Adipose tissue (tissue), 3 donors: ENCODE data around the gene MEFV. TPM values are rescaled to one million over a fixed set of nuclear protein-coding genes. Genes with fewer than 3 reads are reported as not detected.

ENCODE experiments used
- H3K27ac ChIP-seq: one replicate; pipeline ENCODE4 v1.5.1; 2013; ENCODE audit warnings: low read depth, low read length
- WGBS, 3 donors: extraction: QIAGEN DNeasy Blood & Tissue Kit; methylation state at CpG; one replicate each; pipeline ENCODE4 v1.1.7; 2013; 5-methylcytosine and 5-hydroxymethylcytosine counted together
- polyA plus RNA-seq, 3 donors: library from polyadenylated mRNA; stranded (reverse); fragments of 200-250 nt; gene quantifications; one replicate each; pipeline ENCODE4 v1.2.3, GENCODE V29; 2013
- donor health status: healthy with polysubstance abuse.
- donor health status: Bipolar disorder and iron deficiency.
- donor health status: healthy.

The MEFV gene, protein sequence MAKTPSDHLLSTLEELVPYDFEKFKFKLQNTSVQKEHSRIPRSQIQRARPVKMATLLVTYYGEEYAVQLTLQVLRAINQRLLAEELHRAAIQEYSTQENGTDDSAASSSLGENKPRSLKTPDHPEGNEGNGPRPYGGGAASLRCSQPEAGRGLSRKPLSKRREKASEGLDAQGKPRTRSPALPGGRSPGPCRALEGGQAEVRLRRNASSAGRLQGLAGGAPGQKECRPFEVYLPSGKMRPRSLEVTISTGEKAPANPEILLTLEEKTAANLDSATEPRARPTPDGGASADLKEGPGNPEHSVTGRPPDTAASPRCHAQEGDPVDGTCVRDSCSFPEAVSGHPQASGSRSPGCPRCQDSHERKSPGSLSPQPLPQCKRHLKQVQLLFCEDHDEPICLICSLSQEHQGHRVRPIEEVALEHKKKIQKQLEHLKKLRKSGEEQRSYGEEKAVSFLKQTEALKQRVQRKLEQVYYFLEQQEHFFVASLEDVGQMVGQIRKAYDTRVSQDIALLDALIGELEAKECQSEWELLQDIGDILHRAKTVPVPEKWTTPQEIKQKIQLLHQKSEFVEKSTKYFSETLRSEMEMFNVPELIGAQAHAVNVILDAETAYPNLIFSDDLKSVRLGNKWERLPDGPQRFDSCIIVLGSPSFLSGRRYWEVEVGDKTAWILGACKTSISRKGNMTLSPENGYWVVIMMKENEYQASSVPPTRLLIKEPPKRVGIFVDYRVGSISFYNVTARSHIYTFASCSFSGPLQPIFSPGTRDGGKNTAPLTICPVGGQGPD
- polyA plus RNA-seq: 1 to 10 TPM in 2 of 3 donors, under 1 TPM in 1; 0.18 to 2.8 (median 2.1) TPM

DNA sequence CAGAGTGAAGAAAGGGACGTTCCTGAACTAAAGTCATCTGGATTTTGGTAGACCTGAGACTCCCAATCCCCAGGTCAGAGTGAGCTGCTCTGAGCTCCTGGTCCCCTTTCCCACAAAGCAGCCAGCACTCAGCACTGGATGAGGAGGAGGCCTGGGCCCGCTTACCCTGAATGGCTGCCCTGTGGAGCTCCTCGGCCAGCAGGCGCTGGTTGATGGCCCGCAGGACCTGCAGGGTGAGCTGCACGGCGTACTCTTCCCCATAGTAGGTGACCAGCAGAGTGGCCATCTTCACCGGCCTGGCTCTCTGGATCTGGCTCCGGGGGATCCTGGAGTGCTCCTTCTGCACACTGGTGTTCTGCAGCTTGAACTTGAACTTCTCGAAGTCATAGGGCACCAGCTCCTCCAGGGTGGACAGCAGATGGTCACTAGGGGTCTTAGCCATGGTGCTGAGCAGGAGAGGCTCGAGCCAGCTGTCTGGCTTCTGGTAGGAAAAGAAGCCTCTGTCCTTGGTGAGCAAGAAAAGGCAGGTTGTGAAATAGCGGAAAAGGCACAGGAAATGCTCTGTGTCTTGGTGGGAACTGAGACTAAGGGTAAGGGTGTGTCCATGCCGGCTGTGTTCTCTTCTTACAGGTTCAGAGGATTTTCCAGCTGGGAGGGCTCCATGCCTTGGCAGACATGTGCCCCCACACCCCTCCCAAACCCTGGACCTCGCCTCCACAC is at the start of gene MEFV:
TSS of gene MEFV (minus strand) at position 488 of the 720 bp plus-strand sequence. CDS start at position 442, 46 bp downstream.
- WGBS, 3 donors: 75 to 78% (median 78%) methylated on average over 14 of the region's 14 CpGs
- H3K27ac ChIP-seq: peak within 1 kb of the TSS; percentile 20

DNA sequence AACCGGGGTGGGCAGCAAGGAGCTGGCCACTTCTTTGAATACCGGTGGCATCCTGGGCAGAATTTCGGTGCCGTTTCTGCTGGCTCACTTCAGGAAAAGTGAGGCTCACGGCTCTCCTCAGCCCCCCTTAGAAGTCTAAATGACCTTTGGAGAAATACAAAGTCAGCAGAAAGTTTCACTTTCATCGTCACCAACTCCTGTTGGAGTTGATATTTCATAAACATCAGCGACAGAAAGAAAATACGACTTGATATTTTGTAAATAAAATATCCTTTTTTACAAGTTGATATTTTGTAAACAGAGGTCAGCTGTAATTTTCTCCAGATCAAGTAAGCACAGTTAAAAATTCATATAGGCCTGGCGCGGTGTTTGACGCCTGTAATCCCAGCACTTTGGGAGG is 49.6 kb upstream of the MEFV start:
- no peak overlapping the region for H3K27ac ChIP-seq
- 56 to 63% (median 61%) methylated on average over 11 of the region's 11 CpGs for WGBS, 3 donors

- H3K27ac ChIP-seq: peak within 1 kb of the TSS; percentile 9
- 1 to 3% (median 2%) methylated on average over 86 to 103 of the region's 103 CpGs for WGBS, 3 donors
These were observed 49.0 kb upstream of the MEFV start, which contains the start of the genes TIGD7 and ZNF75A for GRCh38 chr16:3305109-3306068. Gene TIGD7 (minus strand): TSS chr16:3305430. CDS start chr16:3300614, 4,816 bp downstream. Gene ZNF75A (plus strand): TSS chr16:3305497. CDS start chr16:3308429, 2,932 bp downstream.

DNA sequence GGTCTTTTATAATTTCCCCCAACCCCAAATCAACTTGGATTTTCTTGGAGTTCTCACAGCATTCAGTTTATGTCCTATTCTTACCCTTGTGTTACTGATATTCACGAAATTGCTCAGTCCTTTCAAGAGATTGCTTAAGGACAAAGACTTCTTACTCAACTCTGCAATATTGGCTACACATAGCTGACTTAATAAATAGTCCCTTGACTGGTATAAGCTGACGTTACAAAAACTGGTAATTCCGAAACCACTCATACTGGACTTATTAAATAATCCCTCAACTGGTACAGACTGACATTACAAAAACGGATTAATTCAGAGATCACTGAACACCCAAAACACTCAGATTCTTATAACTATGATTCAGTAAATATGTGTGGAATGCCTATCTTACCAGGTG is 47.9 kb upstream of the MEFV start:
- 71 to 73% (median 73%) methylated on average over 4 of the region's 4 CpGs for WGBS, 3 donors
- H3K27ac ChIP-seq: no peak overlapping the region

GRCh38 chr16:3295783-3296182 is 39.4 kb upstream of the MEFV start:
- no peak overlapping the region for H3K27ac ChIP-seq

DNA sequence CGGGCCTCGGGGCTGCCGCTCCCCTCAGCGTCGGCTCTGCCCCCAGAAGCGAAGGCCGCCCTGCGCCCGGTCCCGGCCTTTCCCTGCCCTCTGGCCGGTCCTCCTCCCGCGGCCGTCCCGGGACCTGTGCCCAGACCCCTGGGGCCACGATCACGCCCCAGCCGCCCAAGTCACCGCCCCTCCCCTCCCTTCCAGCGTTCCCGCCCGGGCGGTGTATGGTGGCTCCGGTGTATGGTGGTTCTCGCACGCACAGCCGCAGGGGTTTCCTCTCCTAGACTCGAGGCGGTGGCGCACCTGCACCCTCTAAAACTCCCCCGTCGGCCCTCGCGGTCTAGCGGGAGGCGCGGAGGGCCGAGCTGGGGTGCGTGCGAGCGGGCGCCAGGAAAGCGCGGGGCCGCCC is 38.8 kb upstream of the MEFV start:
- no peak overlapping the region for H3K27ac ChIP-seq

More at GRCh38 chr16:3295783-3296182, 39.4 kb upstream of the MEFV start:
- 55 to 75% (median 68%) methylated on average over 13 of the region's 13 CpGs for WGBS, 3 donors

DNA sequence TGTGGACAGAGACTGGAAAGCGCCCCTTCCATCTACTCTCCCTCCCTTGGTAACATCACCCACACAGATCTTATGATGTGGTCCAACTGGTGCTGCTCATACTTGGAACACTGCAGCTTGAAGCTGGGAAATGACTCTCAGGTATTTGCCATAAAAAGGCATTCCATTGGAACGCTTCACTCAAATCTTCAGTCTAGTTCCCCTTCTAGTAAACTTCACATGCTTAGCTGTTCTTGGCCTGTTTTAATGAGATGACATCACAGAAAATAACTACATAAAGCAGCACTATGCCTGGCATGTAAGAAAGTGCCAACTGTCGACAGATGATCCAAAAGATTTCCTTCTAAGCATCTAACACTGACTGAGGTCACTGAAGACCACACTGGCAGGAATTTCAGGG is 36.2 kb upstream of the MEFV start:
- H3K27ac ChIP-seq: no peak overlapping the region
- 97 to 99% (median 98%) methylated on average over 3 of the region's 3 CpGs for WGBS, 3 donors

More for the DNA sequence above, 38.8 kb upstream of the MEFV start:
- 19 to 42% (median 38%) methylated on average over 42 to 45 of the region's 45 CpGs for WGBS, 3 donors

DNA sequence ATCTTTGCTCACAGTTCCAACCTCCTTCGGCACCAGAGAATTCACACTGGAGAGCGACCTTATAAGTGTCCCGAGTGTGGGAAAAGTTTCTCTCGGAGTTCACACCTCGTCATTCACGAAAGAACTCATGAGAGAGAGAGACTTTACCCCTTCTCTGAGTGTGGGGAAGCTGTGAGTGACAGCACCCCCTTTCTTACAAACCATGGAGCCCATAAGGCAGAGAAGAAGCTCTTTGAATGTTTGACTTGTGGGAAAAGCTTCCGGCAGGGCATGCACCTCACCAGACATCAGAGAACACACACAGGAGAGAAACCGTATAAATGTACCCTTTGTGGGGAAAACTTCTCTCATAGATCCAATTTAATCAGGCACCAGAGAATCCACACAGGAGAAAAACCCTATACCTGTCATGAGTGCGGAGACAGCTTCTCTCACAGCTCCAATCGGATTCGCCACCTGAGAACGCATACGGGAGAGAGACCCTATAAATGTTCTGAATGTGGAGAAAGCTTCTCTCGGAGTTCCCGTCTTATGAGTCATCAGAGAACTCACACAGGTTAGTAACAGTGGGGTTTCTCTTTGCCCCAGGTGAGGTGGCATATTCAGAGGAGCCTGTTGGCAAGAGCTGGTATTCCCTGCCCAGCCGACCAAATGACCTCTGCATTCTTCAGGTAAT is 33.7 kb upstream of the MEFV start:
- no peak overlapping the region for H3K27ac ChIP-seq
- 98% methylated on average over 16 of the region's 16 CpGs for WGBS, 3 donors

DNA sequence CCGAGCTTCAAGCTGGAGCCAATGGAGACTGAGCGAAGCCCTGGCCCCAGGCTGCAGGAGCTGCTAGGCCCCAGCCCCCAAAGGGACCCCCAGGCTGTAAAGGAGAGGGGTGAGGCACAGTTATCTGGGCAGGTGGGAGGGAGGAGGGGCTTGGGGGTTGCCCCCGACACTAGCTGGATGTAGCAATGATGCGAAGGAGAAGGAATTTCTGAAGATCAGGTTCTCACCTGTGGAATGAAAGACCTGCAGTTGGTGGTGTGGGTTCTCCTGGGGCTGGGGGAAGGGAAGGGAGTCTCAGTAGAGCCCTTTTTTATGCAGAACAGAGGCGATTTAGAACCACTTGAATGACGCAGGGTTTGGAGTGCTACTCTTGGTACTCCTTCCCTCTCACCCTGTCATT is 28.7 kb upstream of the MEFV start:
- 72 to 92% (median 90%) methylated on average over 6 of the region's 6 CpGs for WGBS, 3 donors

DNA sequence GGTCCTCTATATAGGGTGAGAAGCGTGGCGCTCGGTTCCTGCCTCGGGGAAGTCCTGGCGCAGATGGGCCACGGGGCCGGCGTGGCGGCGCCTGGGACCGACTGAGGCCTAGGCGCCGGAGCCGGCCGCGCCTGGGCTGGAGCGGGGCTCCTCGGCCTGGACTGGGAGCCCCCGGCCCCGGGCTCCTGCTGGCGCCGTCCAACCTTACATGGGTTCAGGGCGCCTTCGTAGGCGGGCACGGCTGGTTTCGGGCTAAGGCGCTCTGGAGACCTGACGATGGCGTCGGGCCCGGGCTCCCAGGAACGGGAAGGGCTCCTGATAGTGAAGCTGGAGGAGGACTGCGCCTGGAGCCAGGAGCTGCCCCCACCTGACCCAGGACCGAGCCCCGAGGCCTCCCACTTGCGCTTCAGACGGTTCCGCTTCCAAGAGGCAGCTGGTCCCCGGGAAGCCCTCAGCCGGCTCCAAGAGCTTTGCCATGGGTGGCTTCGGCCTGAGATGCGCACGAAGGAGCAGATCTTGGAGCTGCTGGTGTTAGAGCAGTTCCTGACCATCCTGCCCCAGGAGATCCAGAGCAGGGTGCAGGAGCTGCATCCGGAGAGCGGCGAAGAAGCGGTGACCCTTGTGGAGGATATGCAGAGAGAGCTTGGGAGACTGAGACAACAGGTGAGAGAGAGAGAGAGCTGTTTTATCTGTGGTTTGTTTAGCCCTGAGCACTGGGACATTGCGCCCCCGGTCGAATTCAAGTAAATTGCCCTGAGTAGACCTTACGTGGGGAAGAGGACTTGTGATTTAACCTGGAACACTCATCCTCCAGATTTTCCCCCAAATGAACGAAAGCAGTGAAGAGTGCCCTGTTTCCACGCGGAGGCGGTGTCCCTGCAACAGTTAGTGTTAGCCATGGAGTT is 27.4 kb upstream of the MEFV start:
- peak overlapping the region; percentile 81 for H3K27ac ChIP-seq
- WGBS, 3 donors: 5 to 8% (median 7%) methylated on average over 45 to 56 of the region's 56 CpGs

More for the DNA sequence above, 28.7 kb upstream of the MEFV start:
- no peak overlapping the region for H3K27ac ChIP-seq

GRCh38 chr16:3282730-3283542 is 26.5 kb upstream of the MEFV start, which contains the start of gene ZNF263:
Gene ZNF263 (plus strand): TSS chr16:3283491. CDS start chr16:3283819, 328 bp downstream.
- WGBS, 3 donors: 0% methylated on average over 70 to 72 of the region's 72 CpGs
- H3K27ac ChIP-seq: peak within 1 kb of the TSS; percentile 95

DNA sequence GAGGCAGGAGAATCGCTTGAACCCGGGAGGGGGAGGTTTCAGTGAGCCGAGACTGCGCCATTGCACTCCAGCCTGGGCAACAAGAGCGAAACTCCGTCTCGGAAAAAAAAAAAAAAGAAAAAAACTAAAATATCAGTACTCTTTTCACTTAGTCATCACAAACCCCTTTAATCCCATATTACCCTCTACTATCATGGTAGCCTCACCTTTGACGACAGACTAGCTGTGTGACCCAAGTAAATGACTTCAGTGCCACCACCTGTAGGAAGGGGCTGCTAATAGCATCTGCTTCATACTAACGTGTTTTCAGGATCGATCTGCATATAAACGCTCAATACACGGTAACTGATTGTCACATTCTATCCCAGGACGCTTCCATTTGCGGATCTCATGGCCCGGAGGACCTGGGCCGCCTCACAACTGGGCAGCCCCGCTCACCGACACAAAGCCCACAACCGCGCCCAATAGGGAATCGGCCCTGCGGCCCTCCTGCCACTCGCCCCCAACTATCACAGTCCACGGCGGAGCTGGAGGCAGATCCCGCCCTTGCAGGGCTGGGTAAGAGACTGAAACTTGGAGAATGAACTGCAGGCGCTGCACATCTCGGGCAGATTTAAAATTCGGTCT is 25.8 kb upstream of the MEFV start:
- H3K27ac ChIP-seq: no peak overlapping the region
- WGBS, 3 donors: 8 to 17% (median 15%) methylated on average over 26 to 29 of the region's 29 CpGs

DNA sequence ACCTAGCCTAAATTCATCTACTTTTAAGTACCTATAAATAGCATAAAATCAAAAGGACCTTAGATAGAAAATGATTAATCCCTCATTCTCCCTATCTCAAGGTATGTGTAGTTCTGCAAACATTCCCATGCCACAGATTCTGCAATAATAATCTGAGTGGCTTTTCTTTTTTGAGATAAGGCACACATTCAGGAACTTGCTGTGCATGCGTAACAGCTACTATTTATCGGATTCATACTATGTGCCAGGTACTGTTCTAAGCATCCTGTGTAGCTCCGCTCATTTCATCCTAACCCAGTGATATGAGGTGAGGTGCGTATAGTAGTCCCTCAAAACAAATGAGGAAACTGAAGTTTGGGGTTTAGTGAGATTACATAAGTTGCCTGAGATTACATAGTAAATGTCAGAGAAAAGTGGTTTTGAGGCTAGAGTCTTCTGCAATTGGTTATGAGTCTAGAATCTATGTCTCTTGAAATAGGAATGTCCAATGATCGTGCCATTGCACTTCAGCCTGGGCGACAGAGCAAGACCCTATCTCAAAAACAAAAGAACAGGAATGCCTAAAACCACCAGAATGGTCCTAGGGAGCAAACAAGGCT is 24.9 kb upstream of the MEFV start:
- H3K27ac ChIP-seq: no peak overlapping the region
- WGBS, 3 donors: 51 to 77% (median 77%) methylated on average over 6 of the region's 6 CpGs

DNA sequence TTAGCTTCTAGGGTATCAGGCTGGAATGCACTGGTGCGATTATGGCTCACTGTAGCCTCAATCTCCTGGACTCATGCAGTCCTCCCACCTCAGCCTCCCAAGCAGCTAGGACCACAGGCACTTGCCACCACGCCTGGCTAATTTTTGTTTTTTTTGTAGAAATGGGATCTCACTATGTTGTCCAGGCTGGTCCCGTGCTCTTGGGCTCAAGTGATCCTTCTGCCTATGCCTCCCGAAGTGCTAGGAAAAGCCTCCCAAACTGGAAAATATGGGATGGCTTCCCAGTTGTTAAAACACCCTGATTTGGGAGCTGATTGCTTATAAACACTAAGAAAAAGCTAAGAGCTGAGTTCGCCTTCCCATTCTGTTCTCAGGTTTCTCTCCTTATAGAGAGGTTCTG is 20.2 kb upstream of the MEFV start:
- no peak overlapping the region for H3K27ac ChIP-seq
- 82 to 90% (median 89%) methylated on average over 5 of the region's 5 CpGs for WGBS, 3 donors
